GM11168 (cell line): ENCODE measurements around the gene ZBTB25.
"Not testable (repeated sequence)": the region's sequence is repeated elsewhere in the genome, so short reads cannot be mapped to it uniquely, and the experiment has no call there.

Experiments used
- in situ Hi-C: fragments of 300-500 bp; cut with MboI; formaldehyde crosslinking; loops from one replicate; pipeline ENCODE4 v1.12.0; 2022; ENCODE audit warnings: low sequenced_read_pairs; ENCODE audit not compliant: unreplicated experiment

Gene ZBTB25

DNA sequence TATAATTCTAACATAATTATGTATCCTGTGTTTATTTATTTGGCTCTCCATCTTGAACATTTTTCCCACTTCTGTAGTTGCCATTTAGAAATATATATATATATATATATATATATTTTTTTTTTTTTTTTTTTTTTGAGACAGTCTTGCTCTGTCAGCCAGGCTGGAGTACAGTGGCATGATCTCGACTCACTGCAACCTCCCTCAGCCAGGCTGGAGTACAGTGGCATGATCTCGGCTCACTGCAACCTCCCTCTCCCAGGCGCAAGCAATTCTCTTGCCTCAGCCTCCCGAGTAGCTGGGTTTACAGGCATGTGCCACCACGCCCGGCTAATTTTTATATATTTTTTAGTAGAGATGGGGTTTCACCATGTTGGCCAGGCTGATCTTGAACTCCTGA is 14.0 kb upstream of the ZBTB25 start:
- in situ Hi-C loops, result not testable (repeated sequence)

DNA sequence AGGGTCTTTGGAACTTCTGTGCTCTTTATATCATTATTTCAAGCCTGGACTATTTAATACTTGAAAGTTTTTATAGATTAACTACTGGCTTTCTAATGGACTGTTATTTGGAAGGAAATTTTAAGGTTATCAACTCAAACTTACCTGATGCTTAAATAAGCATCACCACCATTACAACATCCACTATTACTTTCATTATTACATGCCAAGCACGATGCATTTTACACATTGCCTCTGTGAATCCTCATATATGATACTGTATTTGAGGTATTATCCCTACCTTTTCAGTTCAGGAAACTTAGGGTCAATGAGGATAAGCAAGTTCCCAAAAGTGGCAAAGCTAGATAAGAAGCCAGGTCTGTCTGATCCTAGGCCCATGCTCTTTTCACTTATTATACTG is 13.3 kb upstream of the ZBTB25 start:
- in situ Hi-C loops, result no loop called here

DNA sequence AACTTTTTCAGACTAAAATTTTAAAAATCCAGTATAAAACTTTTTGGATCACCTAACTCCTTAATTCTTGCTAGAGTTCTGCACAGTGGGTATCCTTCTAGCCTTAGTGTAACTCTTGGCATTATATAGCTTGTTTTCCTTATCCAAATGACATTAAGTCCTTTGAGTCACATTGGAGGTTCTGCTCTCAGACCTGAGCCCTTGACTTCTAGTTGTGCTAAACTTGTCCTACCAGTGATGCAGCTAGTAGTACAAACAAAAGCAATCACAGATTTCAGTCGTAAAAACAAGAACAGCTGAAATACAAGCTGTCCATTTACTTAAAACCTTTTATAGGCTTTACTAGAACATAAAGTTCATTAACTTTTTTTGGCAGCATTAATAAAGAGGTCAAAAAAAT is 11.4 kb upstream of the ZBTB25 start:
- in situ Hi-C loops, result no loop called here

DNA sequence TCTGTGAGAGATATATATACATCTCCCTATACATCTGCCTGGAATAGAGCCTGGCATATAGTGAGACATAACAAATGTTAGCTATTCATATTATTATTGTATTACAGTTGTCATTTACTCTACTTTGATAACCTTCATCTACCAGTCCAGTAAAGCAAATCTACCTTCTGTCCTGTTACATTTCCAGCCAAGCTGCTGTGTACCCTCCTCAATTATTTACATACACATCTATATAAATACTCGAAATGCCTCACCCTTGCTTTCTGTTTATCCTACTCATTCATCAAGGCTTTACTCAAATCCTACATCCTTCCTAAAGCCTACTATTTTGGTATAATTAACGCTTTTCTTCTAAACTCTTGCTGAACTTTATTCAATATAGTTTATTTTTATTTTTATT is 9.6 kb upstream of the ZBTB25 start:
- in situ Hi-C loops, result no loop called here

DNA sequence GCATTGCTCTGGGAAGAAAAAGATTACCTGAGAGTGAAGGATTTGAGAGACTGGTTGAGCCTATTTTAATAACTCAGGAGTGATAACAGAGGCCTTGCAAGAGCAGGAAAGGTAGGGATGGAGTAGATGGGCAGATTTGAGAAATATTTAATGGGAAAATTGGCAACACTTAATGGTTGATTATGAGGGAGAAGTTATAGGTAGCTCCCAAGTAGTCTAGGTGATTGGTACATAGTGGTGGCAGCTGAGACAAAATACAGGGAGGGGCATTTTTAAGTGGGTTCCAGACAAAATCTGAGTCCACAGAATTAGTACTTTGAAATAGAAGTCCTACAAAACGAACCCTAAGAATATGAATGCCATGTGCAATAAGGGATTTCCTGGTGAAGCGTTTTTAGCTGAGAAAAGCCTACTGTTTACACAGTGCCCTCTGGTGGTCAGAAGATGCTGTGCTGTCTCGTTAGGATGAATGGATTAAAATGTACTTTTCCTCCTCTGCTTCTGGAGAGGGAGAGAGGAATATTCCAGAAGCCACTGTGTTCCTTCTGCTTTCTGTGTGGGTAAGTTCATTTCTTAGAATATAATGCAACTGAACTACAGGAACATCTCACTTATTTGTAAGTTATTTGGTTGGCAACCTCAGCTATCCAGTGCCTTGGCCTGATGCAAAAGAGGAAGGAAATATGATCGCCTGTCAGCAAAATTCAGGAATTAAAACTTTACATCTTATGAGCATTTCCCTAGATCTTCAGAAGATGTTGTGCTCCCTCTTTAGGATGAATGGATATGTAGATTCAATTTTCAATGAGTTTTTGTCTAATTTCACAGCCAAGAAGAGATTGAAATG is 7.4 kb upstream of the ZBTB25 start:
- in situ Hi-C loops, result no loop called here

DNA sequence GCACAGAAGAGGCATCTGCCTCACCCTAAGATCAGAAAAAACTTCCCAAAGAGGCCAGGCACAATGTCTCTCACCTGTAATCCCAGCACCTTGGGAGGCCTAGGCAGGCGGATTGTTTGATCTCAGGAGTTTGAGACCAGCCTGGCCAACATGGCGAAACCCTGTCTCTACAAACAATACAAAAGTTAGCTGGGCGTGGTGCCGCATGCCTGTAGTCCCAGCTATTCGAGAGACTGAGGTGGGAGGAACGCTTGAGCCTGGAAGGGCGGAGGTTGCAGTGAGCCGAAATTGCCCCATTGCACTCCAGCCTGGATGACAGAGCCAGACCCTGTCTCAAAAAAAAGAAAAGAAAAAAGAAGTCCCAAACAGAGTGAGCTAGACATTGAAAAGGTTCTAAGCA is 5.4 kb upstream of the ZBTB25 start:
- in situ Hi-C loops, result no loop called here

DNA sequence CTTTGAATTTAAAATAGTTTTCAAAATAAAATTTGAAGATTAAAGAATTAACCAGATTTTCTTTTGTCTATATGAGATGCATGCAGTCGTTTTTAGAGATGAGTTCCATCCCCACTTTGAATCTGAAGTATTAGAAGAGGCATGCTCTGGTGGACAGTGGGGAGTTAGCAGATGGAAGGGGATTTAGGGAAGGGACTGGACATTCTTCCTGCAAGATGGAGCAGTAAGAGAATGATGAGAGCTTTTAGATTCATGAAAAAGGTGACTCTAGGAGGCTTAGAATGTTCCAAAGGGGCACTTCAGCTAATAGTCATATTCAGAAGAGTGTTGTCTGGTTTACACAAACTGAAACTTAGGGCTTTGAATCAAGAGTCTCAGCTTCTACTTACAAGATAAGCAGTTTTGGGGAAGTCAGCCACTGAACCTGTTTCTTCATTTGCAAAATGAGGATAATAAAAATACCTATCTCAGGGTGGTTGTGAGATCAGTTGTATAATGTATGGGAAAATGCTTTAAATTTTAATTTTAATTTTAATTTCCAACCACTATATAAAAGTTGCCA is 4.7 kb upstream of the ZBTB25 start:
- in situ Hi-C loops, result no loop called here

DNA sequence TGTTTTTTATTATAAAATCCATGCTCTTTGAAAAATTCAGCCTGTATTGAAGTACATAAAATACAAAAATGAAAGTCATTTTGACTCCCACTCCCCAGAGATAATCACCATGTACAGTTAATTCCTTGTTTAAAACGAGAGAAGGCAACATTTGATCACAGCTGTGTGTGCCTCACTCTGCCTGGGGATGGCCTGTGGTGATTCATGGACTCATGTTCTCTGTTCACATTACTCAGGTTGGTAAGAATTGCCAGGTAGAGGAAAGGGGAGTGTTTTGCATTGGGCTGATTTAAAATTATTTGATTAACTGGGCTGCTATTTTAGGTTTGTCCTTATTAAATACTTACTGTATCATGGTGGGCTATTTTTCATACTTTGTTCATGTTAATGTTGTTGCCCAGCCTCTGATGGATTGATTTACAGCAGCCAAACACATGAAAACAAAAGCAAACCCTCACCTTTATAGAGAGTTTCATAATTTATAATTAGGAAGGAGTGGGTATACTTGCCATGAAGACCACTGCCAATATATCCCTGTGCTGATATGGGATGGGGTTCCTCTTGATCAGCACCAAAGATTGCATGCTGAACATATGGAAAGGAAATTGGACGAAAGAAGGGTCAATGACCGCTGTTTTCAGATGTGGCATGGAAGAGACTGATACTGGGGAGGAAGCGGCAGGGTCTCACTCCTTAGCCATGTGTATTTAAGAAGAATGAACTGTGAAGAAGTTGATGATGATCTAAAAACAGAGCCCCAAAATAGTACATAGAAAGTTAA is 3.9 kb upstream of the ZBTB25 start:
- in situ Hi-C loops, result no loop called here

DNA sequence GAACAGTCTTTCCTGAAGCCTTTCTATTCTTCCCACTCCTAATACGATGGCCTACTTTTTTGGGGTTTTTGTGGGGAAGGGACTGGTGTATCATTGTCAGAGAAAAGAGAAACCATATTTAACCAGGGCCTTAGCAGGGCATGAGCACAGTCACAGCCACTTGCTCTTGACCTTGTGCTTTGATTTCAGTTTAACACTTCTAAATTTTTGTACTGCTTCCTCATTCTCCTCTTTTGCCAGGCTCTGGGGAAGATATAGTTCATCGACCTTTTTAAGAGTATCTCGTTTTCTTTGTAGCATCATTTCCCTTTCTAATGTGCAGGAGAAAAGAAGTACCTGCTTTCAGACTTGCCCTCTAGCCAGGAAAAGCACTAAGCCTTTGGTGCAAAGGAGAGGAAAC is 3.1 kb upstream of the ZBTB25 start:
- in situ Hi-C loops, result no loop called here

DNA sequence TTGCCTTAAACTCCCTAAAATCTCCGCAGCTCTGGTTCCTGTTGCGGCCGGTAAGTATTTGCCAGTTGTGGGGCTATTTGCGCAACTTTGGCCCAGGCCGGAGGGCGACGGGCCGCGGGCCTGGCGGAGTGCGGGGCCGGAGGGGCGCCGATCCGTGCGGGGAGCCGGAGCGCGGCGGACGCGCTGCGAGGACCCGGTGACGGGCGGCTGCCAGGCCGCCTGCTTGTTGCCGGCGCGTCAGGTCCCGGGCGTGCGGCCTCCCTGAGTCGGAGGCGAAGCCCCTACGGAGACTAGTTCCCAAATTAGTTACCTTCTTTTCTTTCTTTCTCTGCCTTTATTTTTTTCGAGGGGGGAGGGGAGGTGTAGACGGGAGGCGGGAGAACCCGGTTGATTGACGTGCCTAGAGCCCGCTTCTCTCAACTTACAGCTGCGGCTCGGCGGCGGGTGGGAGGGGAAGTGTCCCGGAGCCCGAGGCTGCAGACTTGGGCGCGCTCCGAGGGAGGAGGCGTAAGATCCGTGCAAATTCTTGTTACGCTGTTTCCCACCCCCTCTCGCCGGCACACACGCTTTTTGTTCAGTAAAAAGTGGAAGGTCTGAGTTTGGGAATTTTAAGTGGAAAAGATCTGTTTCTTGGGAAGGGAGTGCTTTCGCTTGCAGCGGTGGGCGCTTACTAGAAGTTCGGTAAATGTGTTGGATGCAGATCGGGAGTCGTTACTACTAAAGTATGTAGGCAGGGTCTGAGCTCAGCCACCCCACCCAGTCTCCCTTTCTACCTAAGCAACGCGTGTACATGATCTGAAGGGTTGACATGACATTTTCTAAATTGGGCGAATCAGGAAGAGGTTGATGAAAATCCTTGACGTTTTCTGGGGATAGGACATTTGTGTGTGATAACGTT is 1.5 kb upstream of the ZBTB25 start:
- in situ Hi-C loops, result no loop called here

DNA sequence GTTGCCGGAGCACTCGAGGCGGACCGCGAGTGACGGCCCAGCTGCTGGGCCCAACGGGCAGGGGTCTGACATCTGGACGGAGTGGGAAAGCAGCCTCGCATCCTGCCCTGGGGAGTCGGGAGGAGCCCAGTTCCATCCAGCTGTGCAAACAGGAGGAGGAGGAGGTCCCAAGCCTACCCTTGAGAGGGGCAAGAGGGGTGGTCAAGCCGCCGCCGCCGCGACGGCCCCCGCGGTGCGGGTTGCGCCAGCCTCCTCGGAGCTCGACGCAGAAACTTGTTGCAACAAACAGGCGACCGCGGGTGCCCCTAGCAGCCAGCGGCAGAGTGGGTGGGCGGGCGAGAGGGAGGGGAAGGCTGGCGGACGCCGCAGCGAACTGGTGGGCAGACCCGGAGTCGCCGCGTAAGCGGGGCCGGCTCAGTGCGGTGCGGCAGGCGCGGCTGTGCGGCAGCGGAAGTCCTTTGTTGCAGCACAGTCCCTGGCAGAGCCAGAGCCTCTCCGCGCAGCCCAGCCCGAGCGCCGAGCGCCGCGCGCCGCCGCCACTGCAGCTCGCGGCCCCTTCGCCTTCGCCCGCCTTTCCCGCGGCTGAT is 765 bp upstream of the ZBTB25 start, which contains the start of gene ZBTB1:
TSS of gene ZBTB1 (plus strand) at position 461 of the 587 bp plus-strand sequence. CDS start 16,735 bp downstream, outside the sequence.
- in situ Hi-C loops, result no loop called here

DNA sequence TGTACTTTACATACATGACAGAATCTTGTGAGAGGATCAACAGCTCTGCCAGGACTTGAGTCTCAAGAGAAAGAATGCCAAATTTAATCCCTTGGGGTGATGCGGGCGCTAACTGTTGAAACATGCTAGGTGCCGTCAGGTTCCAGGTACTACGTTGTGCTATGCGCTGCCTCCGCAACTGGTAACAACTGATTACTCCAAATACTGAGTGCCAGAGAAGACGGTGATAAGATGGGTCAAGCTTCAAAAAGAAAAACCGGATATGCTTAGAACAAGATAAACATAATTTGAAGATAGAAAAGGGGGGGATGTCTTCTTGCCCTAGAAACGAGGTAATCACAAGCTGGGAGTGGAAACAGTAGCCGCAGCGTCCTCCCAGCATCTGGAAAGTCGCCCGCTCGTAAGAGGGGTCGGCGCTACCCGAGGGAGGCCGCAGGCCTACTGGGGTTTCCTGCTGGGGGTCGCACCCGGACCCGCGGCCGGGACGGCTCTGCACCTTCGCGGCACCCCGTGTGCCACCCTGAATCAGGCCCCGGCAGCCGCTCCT is 678 bp downstream of the ZBTB25 start:
- in situ Hi-C loops, result no loop called here

DNA sequence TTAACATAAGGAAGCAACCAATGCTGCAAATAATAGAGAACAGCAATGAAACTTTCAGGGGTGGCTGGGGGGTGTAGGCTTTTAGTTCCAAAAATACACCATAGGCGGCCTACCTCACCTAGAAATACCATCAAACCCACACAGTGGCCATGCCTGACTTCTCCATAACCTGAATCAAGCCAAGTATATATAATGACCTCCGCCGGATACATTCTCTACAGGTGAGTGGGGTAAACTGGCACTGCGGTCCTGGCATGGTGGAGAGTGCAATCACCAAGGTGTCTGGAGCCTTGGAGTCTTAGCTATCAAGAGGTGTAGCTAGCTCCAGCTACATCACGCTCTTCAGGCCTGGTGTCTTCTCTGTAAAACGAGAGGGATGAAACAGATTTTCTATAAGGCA is 1.2 kb downstream of the ZBTB25 start:
- in situ Hi-C loops, result no loop called here

DNA sequence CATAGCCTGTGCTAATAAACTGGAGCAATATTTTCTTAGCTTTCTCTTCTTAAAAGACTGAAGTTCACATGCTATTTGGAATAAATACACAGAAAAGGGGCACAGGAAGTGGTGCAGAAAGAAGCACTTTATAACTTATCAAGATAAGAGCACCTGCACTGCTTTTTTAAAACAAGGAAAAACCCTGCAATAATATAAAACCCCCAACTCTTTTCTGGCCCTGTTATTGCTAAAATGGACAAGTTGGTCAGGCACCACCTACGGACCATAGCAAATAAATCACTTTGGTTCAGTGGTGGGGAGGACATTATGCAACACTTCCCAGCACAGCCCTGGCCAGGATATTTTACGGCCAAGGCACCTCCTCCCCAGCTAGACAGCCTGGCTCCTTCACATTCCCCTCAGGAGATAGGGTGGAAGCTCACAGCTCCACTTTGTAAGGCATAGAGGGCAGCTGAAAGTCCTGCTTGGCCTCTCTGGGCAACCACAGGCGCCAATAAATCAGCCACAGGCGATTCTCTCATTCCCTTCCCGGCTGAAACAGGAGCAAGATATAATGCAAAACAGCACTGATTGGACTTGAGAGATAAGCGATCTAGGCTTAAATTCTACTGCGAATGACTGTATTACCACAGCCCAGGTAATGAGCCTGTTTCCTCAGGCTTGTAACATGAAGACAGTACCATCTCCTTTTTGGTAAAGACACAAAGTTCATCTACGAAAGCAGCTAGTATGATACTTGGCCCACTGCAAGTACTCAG is 2.0 kb downstream of the ZBTB25 start:
- in situ Hi-C loops, result no loop called here

DNA sequence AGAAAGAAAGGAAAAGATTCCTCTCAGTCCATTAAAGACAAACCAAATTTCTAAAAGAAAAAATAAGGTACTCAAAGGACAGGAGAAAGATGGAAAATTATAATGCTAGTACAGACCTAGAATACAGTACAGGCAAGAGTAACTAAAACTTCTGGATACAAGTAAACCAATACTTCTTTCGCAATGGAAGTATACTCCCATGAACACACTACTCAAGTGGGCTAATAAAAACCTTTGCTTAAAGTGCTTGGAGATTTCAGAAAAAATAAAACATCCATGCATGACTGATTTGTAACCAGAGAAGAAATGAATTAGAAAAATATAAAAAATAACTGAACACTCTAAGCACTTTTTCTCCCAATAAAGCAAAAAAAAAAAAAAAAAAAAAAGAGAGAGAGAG is 3.5 kb downstream of the ZBTB25 start:
- in situ Hi-C loops, result no loop called here

DNA sequence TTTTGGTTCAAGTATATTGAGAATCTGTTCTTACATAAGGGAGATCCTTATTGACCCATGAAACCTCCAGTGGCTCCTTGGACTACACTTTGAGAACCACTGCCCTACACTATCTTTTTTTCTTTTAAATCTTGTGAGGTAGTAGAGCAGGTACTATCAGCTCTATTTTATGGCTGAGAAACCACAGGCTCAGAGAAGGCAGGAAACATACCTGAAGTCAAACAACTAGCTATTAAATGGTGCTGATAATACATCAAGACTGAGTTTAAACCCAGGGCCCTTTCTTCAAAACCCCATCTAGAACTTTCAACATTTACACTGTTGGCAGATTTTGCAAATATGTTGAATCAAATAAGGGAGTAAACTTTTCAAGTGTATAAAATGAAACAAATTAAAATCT is 6.9 kb downstream of the ZBTB25 start:
- in situ Hi-C loops, result no loop called here

DNA sequence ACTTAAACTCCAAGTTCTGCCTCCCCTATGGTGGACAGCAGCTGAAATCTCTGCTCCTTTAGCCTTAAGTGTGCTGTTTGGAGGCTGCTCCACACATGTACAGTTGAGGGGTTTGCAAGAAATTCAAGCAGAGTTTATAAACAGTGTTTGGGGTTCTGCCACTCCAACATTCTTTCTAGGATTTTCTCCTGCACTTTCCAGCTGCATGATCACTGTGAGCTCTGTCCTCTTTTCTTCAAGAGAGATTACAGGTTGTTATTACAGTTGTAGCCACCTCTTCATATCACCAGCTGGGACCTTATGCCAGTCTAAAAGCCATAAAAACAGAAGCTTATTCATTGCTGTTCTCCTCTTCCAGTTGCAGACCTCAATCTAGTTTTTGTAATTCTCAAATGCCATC is 8.4 kb downstream of the ZBTB25 start:
- in situ Hi-C loops, result no loop called here

DNA sequence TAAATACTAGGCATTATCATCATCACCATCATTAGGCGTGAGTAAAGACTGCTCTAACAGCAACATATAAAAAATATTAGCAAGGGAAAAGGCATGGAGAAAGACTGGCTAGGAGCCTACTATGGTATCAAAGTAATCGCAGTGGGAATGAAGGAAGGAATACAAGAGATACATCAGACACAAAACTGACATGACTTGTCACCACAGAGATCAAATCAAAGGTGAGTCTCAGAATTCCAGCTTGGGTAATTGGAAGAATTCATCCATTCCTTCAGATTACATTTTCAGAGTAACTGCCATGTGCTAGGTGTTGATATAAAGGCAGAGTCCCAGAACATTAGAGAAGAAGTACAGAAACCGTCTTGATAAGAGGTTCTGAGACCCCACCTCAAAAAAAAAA is 10.2 kb downstream of the ZBTB25 start:
- in situ Hi-C loops, result no loop called here

DNA sequence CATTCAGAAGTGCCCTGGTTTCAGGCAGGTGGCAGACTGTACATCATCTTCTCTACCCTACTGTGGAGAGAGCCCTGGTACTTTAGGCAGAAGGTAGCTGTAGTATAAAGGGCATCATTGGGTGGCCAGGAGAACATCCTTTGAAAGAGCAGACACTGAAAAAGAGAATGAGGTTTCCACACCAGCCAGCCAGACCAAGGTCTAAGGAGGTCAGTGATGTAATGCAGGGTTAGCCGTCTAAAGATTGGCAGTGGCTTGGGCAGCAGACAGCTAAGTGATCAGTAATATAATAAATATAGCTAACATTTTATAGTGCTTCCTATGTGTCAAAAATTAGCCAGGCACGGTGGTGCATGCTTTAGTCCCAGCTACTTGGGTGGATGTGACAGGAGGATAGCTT is 12.0 kb downstream of the ZBTB25 start:
- in situ Hi-C loops, result no loop called here
